HepG2 (cell line): ENCODE results near the gene DDI2. TPM values are rescaled to one million over a fixed set of nuclear protein-coding genes. Genes with fewer than 3 reads are reported as not detected.

Experiments
- BORCS8-MEF2B ChIP-seq: sonication (generic); formaldehyde crosslinking; IDR thresholded peaks from 2 replicates; pipeline ENCODE4 v1.8.0; 2022; ENCODE audit warnings: mild to moderate bottlenecking, missing genetic modification reagents
- FOXC1 ChIP-seq: sonication (generic); formaldehyde crosslinking; IDR thresholded peaks from 2 replicates; pipeline ENCODE4 v1.8.0; 2022; ENCODE audit warnings: mild to moderate bottlenecking, missing genetic modification reagents, borderline replicate concordance
- FOXP1 ChIP-seq, 2 experiments: fragments of 450-650 bp in 1 of 2; IDR thresholded peaks; 2 replicates each; pipeline ENCODE4 v1.6.1; 2017 to 2018; ENCODE audit warnings: antibody characterized with exemption in 1 of 2
- HOXA5 ChIP-seq: sonication (generic); formaldehyde crosslinking; IDR thresholded peaks from 2 replicates; pipeline ENCODE4 v1.4.0; 2020; ENCODE audit warnings: missing genetic modification reagents
- KDM4B ChIP-seq: sonication (generic); formaldehyde crosslinking; IDR thresholded peaks from 2 replicates; pipeline ENCODE4 v1.4.0; 2020; ENCODE audit warnings: missing genetic modification reagents
- MAFK ChIP-seq, 2 experiments: IDR thresholded peaks in 1 of 2; conservative IDR thresholded peaks in 1 of 2; 2 replicates each; pipeline ENCODE4 v1.6.1; 2011; ENCODE audit warnings: improper control_type of control experiment in 2 of 2, low read length in 2 of 2
- NCOA2 ChIP-seq: sonication (generic); formaldehyde crosslinking; IDR thresholded peaks from 2 replicates; pipeline ENCODE4 v1.8.0; 2022; ENCODE audit warnings: inconsistent platforms
- SAFB2 ChIP-seq: sonication (generic); formaldehyde crosslinking; IDR thresholded peaks from 2 replicates; pipeline ENCODE4 v1.5.1; 2020; ENCODE audit warnings: missing genetic modification reagents, low read depth, mild to moderate bottlenecking, borderline replicate concordance
- SETDB1 ChIP-seq: sonication (generic); formaldehyde crosslinking; IDR thresholded peaks from 2 replicates; pipeline ENCODE4 v1.5.1; 2020; ENCODE audit warnings: missing genetic modification reagents, mild to moderate bottlenecking, borderline replicate concordance
- SMAD9 ChIP-seq: sonication (generic); formaldehyde crosslinking; IDR thresholded peaks from 2 replicates; pipeline ENCODE4 v1.5.1; 2020; ENCODE audit warnings: mild to moderate bottlenecking, missing genetic modification reagents
- STAG1 ChIP-seq: sonication (generic); formaldehyde crosslinking; IDR thresholded peaks from 2 replicates; pipeline ENCODE4 v1.4.0; 2020; ENCODE audit warnings: missing genetic modification reagents
- ZBTB20 ChIP-seq: sonication (generic); formaldehyde crosslinking; IDR thresholded peaks from 2 replicates; pipeline ENCODE4 v1.8.1; 2023; ENCODE audit warnings: missing genetic modification reagents, low read depth, mild to moderate bottlenecking, borderline replicate concordance
- ZBTB38 ChIP-seq: sonication (generic); formaldehyde crosslinking; IDR thresholded peaks from 2 replicates; pipeline ENCODE4 v1.5.1; 2020; ENCODE audit warnings: mild to moderate bottlenecking, missing genetic modification reagents
- ZNF24 ChIP-seq: fragments of 450-650 bp; IDR thresholded peaks from 2 replicates; pipeline ENCODE4 v1.6.1; 2017; ENCODE audit warnings: antibody characterized with exemption, mild to moderate bottlenecking
- ZNF3 ChIP-seq: IDR thresholded peaks from 2 replicates; pipeline ENCODE4 v1.7.0; 2017; ENCODE audit warnings: inconsistent platforms
- ZNF530 ChIP-seq: sonication (generic); formaldehyde crosslinking; IDR thresholded peaks from 2 replicates; pipeline ENCODE4 v1.5.0; 2020; ENCODE audit warnings: low read depth, mild to moderate bottlenecking, missing genetic modification reagents
- ZNF660 ChIP-seq: sonication (generic); formaldehyde crosslinking; IDR thresholded peaks from 2 replicates; pipeline ENCODE4 v1.5.1; 2020; ENCODE audit warnings: mild to moderate bottlenecking, low read depth, missing genetic modification reagents, borderline replicate concordance
- ZNF720 ChIP-seq: sonication (generic); formaldehyde crosslinking; IDR thresholded peaks from 2 replicates; pipeline ENCODE4 v1.4.0; 2020; ENCODE audit warnings: missing genetic modification reagents
- polyA plus RNA-seq, 8 experiments: library from polyadenylated mRNA; depleted of rRNA in 3 of 8; stranded (reverse) in 7 of 8; unstranded in 1 of 8; fragments of >200 nt; fragmentation: Illumina TruSeq in 4 of 8; extraction: Trizol in 4 of 8; gene quantifications; 2 replicates each; pipeline versions ENCODE4 v1.2.1 to v1.2.3, GENCODE V29; 2011 to 2016; ENCODE audit warnings: low read depth in 4 of 8, missing spikeins in 1 of 8, mixed read lengths in 1 of 8; ENCODE audit not compliant: insufficient read depth in 1 of 8
- total RNA-seq, 5 experiments: library from RNA; depleted of rRNA; stranded (reverse); fragments of >200 nt; fragmentation: Illumina TruSeq; extraction: Trizol; gene quantifications; 2 replicates each; pipeline ENCODE4 v1.2.3, GENCODE V29; 2016; ENCODE audit warnings: low read depth in 1 of 5
- TF ChIP-seq, protein P1 (sequence below): sonication (generic); formaldehyde crosslinking; IDR thresholded peaks from 2 replicates; pipeline ENCODE4 v1.4.0; 2020; ENCODE audit warnings: missing genetic modification reagents, borderline replicate concordance
- TF ChIP-seq, protein P2 (sequence below): sonication (generic); formaldehyde crosslinking; IDR thresholded peaks from 2 replicates; pipeline ENCODE4 v1.4.0; 2020; ENCODE audit warnings: mild to moderate bottlenecking, missing genetic modification reagents
- TF ChIP-seq, protein P3 (sequence below): sonication (generic); formaldehyde crosslinking; IDR thresholded peaks from 2 replicates; pipeline ENCODE4 v1.8.0; 2022; ENCODE audit warnings: mild to moderate bottlenecking, missing genetic modification reagents; ENCODE audit not compliant: insufficient replicate concordance

Gene DDI2
- total and polyA plus RNA-seq, 2 of the 13 experiments (the other 11 are each of a cell fraction or from before 2014, with no cell fraction given), result 8.5 to 25.7 TPM

DNA sequence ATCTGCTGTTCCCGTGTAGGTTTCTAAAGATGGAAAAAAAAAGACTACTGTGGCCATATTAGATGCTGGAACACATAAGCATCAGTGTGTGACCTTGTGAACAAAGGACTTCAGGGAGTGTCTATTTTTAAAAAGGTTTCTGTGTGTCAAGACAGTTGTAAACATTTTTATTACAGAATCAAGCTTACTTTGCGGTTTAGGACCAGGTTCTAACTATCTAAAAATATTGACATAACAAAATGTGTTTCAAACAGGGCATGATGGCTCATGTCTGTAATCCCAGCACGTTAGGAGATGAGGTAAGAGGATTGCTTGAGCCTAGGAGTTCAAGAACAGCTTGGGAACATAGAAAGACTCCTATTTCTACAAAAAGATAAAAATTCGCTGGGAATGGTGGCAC is 7.1 kb upstream of the DDI2 start (continued):
- TF ChIP-seq, protein P1, sequence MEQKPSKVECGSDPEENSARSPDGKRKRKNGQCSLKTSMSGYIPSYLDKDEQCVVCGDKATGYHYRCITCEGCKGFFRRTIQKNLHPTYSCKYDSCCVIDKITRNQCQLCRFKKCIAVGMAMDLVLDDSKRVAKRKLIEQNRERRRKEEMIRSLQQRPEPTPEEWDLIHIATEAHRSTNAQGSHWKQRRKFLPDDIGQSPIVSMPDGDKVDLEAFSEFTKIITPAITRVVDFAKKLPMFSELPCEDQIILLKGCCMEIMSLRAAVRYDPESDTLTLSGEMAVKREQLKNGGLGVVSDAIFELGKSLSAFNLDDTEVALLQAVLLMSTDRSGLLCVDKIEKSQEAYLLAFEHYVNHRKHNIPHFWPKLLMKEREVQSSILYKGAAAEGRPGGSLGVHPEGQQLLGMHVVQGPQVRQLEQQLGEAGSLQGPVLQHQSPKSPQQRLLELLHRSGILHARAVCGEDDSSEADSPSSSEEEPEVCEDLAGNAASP, result peak; percentile 21; the same call in 1 of the 2 replicates
- TF ChIP-seq FOXC1, result no peak
- no peak for TF ChIP-seq FOXP1 (IDR thresholded peaks at IDR 0.05)
- TF ChIP-seq FOXP1 (CRISPR knock-in tag; IDR thresholded peaks at IDR 0.05), result peak; percentile 76; the same call in 1 of the 2 replicates
- TF ChIP-seq ZNF660 (CRISPR knock-in tag), result no peak
- TF ChIP-seq ZBTB38 (CRISPR knock-in tag), result no peak
- TF ChIP-seq, protein P2, sequence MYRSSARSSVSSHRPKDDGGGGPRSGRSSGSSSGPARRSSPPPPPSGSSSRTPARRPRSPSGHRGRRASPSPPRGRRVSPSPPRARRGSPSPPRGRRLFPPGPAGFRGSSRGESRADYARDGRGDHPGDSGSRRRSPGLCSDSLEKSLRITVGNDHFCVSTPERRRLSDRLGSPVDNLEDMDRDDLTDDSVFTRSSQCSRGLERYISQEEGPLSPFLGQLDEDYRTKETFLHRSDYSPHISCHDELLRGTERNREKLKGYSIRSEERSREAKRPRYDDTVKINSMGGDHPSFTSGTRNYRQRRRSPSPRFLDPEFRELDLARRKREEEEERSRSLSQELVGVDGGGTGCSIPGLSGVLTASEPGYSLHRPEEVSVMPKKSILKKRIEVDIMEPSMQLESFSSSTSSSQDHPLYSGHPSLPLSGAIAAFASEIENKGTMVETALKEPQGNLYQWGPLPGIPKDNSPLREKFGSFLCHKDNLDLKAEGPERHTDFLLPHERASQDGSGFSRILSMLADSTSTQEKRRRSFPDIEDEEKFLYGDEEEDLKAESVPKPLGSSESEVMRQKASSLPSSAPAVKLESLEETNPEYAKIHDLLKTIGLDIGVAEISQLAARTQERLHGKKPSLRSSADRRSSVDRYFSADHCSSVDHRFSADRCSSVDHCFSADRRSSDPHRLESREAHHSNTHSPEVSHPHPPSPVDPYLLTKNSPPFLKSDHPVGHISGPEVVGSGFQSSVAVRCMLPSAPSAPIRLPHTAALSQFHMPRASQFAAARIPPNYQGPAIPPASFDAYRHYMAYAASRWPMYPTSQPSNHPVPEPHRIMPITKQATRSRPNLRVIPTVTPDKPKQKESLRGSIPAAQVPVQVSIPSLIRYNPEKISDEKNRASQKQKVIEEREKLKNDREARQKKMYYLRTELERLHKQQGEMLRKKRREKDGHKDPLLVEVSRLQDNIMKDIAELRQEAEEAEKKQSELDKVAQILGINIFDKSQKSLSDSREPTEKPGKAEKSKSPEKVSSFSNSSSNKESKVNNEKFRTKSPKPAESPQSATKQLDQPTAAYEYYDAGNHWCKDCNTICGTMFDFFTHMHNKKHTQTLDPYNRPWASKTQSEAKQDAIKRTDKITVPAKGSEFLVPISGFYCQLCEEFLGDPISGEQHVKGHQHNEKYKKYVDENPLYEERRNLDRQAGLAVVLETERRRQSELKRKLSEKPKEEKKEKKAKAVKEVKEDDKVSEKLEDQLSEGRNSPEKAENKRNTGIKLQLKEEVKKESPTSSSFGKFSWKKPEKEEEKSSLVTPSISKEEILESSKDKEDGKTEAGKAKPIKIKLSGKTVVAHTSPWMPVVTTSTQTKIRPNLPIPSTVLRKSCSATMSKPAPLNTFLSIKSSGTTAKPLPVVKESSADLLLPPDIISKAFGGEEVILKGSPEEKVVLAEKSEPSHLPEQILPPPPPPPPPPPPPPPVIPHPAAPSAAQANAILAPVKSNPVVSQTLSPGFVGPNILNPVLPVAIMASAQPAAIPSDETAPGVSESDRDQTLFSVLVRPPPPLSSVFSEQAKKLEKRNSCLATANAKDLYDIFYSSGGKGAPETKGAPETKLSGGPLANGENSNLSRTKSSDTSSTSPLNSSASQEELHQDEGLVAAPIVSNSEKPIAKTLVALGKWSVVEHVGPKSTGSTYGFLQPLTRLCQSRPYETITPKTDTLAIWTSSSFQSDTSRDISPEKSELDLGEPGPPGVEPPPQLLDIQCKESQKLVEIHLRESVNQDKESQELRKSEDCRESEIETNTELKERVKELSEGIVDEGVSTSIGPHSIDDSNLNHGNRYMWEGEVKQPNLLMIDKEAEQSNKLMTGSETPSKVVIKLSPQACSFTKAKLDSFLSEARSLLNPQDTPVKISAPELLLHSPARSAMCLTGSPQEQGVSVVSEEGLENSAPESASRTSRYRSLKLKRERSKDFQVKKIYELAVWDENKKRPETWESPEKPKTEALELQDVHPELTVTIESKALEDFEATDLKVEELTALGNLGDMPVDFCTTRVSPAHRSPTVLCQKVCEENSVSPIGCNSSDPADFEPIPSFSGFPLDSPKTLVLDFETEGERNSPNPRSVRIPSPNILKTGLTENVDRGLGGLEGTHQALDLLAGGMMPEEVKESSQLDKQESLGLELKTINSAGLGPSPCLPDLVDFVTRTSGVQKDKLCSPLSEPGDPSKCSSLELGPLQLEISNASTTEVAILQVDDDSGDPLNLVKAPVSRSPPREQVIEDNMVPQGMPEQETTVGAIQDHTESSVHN (CRISPR knock-in tag), result no peak
- peak; percentile 13 to 31; a peak in 2 of 4 replicates for TF ChIP-seq MAFK (conservative IDR thresholded peaks at IDR 0.05 in 1 of 2, IDR thresholded peaks at IDR 0.05 in 1 of 2; ENCODE audit: low read length in 2 of 2)
- TF ChIP-seq BORCS8-MEF2B (CRISPR knock-in tag), result no peak
- no peak for TF ChIP-seq STAG1 (CRISPR knock-in tag)
- TF ChIP-seq, protein P3, sequence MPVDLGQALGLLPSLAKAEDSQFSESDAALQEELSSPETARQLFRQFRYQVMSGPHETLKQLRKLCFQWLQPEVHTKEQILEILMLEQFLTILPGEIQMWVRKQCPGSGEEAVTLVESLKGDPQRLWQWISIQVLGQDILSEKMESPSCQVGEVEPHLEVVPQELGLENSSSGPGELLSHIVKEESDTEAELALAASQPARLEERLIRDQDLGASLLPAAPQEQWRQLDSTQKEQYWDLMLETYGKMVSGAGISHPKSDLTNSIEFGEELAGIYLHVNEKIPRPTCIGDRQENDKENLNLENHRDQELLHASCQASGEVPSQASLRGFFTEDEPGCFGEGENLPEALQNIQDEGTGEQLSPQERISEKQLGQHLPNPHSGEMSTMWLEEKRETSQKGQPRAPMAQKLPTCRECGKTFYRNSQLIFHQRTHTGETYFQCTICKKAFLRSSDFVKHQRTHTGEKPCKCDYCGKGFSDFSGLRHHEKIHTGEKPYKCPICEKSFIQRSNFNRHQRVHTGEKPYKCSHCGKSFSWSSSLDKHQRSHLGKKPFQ (CRISPR knock-in tag), result no peak
- TF ChIP-seq HOXA5 (CRISPR knock-in tag), result no peak
- no peak for TF ChIP-seq ZNF3 (CRISPR knock-in tag)
- TF ChIP-seq KDM4B (CRISPR knock-in tag), result no peak
- no peak for TF ChIP-seq SMAD9
- TF ChIP-seq ZNF24, result no peak
- no peak for TF ChIP-seq SAFB2 (CRISPR knock-in tag)
- no peak for TF ChIP-seq ZNF530 (CRISPR knock-in tag)
- TF ChIP-seq SETDB1, result no peak
- no peak for TF ChIP-seq ZNF720 (CRISPR knock-in tag)
- peak; percentile 58; the same call in 1 of the 2 replicates for TF ChIP-seq NCOA2 (CRISPR knock-in tag)
- TF ChIP-seq ZBTB20 (CRISPR knock-in tag), result no peak
